ENCODE measurements around the gene CNMD.

- no peak for TF ChIP-seq SREBF2 (IDR thresholded peaks at IDR 0.05)
- TF ChIP-seq ELK1 (IDR thresholded peaks at IDR 0.05; ENCODE audit: low read depth, low read length) = no peak
- TF ChIP-seq CTCF (IDR thresholded peaks at IDR 0.05) = no peak
- no peak for TF ChIP-seq ESRRA (IDR thresholded peaks at IDR 0.05; ENCODE audit: borderline replicate concordance, low read length)
- no peak for TF ChIP-seq KDM1A (IDR thresholded peaks at IDR 0.05; ENCODE audit: low read depth)
- no peak for TF ChIP-seq EP300 (IDR thresholded peaks at IDR 0.05)
- no peak for TF ChIP-seq POLR2A (IDR thresholded peaks at IDR 0.05; ENCODE audit: low read length)
- TF ChIP-seq CHD4 (IDR thresholded peaks at IDR 0.05; ENCODE audit: borderline replicate concordance) = no peak
- no peak for TF ChIP-seq ZC3H11A (IDR thresholded peaks at IDR 0.05)
- TF ChIP-seq NFE2L2 (conservative IDR thresholded peaks at IDR 0.05; ENCODE audit: low read length) = no peak
- TF ChIP-seq REST (IDR thresholded peaks at IDR 0.05) = no peak
- TF ChIP-seq BCL3 (IDR thresholded peaks at IDR 0.05) = no peak
- TF ChIP-seq HDAC2 (IDR thresholded peaks at IDR 0.05) = no peak
Measured at GRCh38 chr13:52737965-52738364, 1.7 kb downstream of the CNMD start.
